Mucosa of gallbladder (tissue), 1 donor: ENCODE data around the gene CPN2. TPM values are rescaled to one million over a fixed set of nuclear protein-coding genes. Genes with fewer than 3 reads are reported as not detected.
A peak's percentile ranks its signal among the peaks of the same experiment; 100 is the strongest.

Experiments
- DNase-seq: peaks from one replicate; pipeline ENCODE4 v3.0.0-alpha.2; 2020; ENCODE audit warnings: low spot score
- total RNA-seq: library from RNA; stranded (reverse); gene quantifications from one replicate; pipeline ENCODE4 v1.2.1, GENCODE V29; 2021
- donor health status: DM: no; HTN: no; CAD: no.

Gene CPN2
- total RNA-seq, 1 donor from 2014 or later: 0.12 TPM

DNA sequence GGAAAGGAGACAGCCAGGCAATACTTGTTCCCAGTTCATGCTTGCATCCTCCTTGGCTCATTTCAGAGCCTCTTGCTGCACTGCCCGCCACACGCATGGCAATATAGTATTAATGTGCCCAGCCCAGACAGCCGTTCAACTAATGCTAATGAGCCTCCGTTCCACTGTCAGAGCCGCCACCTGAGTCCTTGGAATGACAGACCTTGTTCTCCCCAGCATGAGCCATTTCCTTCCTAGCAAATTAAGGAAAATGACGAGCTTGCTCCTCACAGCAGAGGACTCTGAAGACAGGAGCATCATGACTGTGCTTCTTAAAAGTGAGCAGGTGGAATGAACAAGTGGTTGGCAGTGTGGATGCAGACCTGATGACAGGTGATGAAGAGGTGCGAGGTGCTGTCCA is 29.2 kb upstream of the CPN2 start:
- DNase-seq: no peak

DNA sequence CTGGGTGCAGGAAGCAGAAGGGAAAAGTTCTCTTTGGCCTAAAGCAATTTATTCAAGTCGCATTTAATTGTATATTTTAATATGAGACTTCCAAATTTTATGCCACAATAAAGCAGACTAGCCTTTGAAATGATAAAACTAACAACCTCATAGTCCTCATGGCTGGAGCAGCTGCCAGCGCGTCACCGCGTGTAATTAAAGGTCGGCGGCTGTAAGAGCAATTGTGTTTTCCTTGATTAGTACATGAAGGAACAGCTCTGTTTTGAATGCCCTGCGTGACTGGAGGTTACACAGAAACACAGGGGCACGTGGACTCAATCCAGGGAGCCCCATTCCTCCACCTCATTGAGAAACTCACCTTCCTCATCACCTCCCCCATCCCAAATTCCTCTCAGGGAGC is 28.5 kb upstream of the CPN2 start:
- no peak for DNase-seq

GRCh38 chr3:194379231-194379630 is 28.1 kb upstream of the CPN2 start:
- DNase-seq: no peak

GRCh38 chr3:194377708-194378107 is 26.6 kb upstream of the CPN2 start:
- no peak for DNase-seq

GRCh38 chr3:194376241-194376560 is 25.1 kb upstream of the CPN2 start:
- no peak for DNase-seq

GRCh38 chr3:194375473-194376240 is 24.5 kb upstream of the CPN2 start:
- no peak for DNase-seq

GRCh38 chr3:194374935-194375334 is 23.8 kb upstream of the CPN2 start:
- DNase-seq: no peak

GRCh38 chr3:194373899-194374298 is 22.8 kb upstream of the CPN2 start:
- DNase-seq: no peak

DNA sequence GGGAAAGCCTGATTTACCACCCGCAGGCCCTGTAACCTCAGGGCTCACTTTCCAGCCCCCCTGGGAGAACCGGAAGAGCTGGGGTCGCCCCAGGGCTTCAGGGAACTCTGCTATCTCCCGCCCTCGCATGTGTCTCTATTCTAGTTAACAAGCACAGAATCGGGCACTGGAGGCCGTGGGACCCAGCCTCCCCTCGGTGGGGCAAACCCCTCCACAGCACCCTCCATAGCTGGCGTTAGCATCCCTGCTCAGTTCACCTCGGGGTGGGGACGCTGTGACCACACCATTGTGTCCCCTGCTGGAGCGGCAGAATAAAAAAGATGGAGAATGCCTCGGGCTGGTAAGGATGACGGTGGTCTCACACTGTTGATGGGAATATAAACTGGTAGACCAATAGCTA is 21.9 kb upstream of the CPN2 start:
- DNase-seq: no peak

- DNase-seq: no peak
Measured at GRCh38 chr3:194370753-194371152, 19.6 kb upstream of the CPN2 start.

- no peak for DNase-seq
Measured at GRCh38 chr3:194369522-194370279, 18.6 kb upstream of the CPN2 start, which contains the start of gene LRRC15. Gene LRRC15, minus strand, starts transcription at chr3:194369743. Its CDS starts 8,700 bp downstream, at chr3:194361043.

- no peak for DNase-seq
Measured at GRCh38 chr3:194368918-194369317, 17.8 kb upstream of the CPN2 start.

DNA sequence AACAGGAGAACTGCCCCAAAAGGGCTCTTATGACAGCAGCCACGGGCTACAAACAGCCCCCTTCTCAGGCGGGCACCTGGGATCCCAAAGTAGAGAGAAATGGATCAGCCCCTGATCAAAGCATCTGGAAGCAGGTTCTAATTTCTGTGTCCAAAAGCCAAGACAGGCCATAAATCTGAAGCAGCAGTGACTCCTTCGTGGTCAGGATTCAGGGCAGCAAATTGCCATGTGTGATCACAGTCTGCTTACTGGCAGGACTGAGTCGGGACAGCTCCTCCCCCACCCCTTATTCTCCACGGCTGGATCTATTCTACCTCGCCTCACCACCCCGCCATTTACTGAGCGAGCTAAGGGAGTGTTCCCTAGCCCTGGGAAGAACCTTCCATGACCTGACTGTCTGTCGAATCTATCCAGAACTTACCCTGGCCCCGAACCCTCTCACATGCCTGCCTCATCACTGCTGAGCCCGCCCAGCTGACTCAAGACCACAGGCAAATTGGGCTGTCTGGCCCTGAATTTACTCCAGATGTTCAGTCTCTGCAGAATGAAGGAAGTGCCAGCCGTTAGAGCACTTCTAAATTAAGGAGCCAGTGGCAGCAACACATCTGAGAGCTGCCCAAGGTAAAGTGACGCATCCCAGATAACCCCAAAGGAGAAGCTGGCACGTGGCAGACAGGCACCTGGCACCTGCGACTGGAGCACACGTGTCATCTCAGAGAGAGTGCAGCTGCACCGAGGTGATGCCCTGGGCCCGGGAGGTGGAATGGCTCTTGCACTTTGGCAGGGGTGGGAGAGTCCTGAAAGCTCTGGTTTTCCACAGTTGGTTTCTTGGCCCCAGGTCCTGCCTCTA is 17.1 kb upstream of the CPN2 start:
- DNase-seq: no peak

- no peak for DNase-seq
Measured at GRCh38 chr3:194365978-194366490, 14.9 kb upstream of the CPN2 start.

DNA sequence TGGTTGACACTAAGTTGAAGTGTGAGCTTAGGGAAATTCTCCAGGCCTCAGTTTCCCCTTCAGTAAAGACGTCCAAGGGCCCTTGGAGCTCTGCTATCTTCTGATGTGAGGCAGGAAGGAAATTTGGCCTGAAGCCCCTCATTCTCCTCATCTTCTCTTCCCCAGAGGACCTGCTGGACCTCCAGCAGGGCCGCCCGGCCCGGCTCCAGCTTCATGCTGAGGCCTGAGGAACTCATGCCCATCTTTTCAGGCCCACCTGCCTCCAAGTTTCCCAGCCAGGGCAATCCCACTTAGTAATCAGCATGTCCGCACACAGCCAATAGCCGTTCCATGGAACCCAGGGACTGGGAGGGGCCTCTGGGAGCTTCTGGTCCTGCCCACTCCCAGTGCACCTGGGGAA is 14.4 kb upstream of the CPN2 start:
- no peak for DNase-seq

DNA sequence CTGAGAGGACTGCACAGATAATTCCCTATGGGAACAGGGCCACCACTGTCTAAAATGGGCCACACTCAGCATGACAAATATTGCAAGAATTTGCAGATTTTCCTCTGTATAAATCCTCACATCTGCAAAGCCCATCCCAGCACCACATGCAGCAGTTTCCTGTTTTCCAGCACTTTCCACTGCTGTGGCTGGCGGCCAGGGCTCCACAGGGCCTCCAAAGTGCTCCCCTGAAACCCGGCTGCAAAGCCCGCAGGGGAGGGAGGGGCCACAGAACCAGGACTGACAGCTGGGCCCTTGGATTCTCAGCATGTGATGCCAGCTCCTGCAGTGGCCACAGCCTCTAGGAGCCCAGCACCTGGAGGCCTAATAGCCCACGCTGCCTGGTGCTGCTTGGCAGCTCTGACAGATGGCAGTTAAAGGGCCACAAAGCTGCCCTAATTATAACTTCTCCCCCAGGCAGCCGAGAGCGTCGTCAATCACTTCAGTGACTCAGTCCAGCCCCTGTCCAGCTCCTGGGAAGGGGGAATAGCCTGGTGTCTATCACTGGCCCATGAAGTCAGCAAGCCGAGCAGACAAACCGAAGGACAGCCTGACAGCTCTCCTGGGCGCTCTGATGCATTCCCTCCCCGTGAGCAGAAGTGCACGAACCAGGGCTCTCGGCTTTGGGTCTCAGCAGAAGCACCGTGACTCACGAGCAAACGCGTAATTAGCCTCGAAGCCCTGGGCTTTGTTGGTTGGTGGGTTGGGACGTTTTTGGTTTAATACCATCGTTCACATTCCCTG is 13.7 kb upstream of the CPN2 start:
- peak; percentile 34 for DNase-seq

- DNase-seq: no peak
Measured at GRCh38 chr3:194364314-194364651, 13.2 kb upstream of the CPN2 start.

GRCh38 chr3:194360568-194360967 is 9.4 kb upstream of the CPN2 start:
- DNase-seq: no peak

DNA sequence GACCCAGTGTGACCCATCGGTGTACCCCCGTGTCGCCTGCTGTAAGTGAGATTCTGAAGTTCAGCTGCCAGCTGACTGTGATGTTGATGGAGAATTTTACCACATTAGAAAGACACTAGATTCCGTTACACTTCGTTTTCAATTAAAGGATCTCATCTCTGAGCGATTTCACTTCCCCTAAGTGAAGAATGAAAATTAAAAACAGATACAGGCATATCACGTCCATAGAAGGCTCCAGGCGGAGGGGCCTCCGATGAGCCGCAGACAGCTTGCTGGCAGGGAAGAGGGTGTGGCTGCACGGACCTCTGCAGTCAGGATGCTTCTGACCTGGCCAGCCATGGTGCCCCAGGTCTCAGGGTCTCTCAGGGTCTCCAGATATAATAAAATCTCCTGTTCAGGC is 6.6 kb upstream of the CPN2 start:
- no peak for DNase-seq

DNA sequence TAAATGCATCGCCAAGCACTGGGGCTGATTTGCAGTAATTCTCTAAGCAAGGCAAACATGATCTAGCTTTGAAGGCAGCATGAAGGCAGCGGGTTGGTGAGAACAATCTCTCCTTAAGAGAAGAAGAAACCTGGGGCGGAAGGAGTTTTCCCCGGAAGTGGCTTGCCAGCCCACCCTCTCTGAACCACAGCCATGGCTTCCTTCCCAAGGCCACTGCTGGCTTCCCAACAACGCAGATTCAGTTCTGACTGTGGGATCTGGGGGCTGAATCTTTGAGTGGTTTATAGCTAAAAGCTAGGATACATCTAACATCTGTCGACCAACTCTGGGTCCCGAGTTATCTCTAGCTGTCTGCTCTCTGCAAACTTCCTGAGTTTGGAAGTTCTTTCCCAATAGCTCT is 4.3 kb upstream of the CPN2 start:
- DNase-seq: no peak

- no peak for DNase-seq
Measured at GRCh38 chr3:194354315-194354714, 3.2 kb upstream of the CPN2 start.
